Colonic mucosa (tissue), 4 donors: ENCODE measurements around the gene GARIN5A. TPM values are rescaled to one million over a fixed set of nuclear protein-coding genes. Genes with fewer than 3 reads are reported as not detected.

Experiments
- DNase-seq: peaks from one replicate; pipeline ENCODE4 v3.0.0-alpha.2; 2020
- H3K27ac ChIP-seq: fragments of 200-600 bp; one replicate; pipeline ENCODE4 v1.8.0; 2021
- H3K27me3 ChIP-seq: fragments of 200-600 bp; one replicate; pipeline ENCODE4 v1.8.0; 2021
- H3K36me3 ChIP-seq: fragments of 200-600 bp; one replicate; pipeline ENCODE4 v1.8.0; 2021
- H3K4me1 ChIP-seq: fragments of 200-600 bp; one replicate; pipeline ENCODE4 v1.8.0; 2021; ENCODE audit warnings: mild to moderate bottlenecking
- H3K4me3 ChIP-seq: fragments of 200-600 bp; one replicate; pipeline ENCODE4 v1.8.0; 2021
- H3K9ac ChIP-seq, 2 donors: one replicate each; pipeline ENCODE4 v1.7.0; 2013; ENCODE audit warnings: control low read depth in 2 of 2, low read depth in 2 of 2, low read length in 2 of 2
- H3K9me3 ChIP-seq: fragments of 200-600 bp; one replicate; pipeline ENCODE4 v1.8.0; 2021
- intact Hi-C: fragments of 100-400 bp; cut with DNase I; formaldehyde crosslinking; loops from one replicate; pipeline ENCODE4 v1.14.1; 2022
- total RNA-seq, 2 donors: library from RNA; stranded (reverse); fragmentation: NEBNext Ultra II Directional in 1 of 2; extraction: Animal tissue kit (Norgen Biotek cat#: 25700) in 1 of 2; gene quantifications; one replicate each; pipeline ENCODE4 v1.2.1, GENCODE V29; 2021
- TF ChIP-seq, protein P1 (sequence below): fragments of 200-600 bp; IDR thresholded peaks from one replicate; pipeline ENCODE4 v1.8.0; 2022; ENCODE audit warnings: antibody characterized with exemption, mild to moderate bottlenecking
- donor health status: healthy.
- donor health status: DM: no; HTN: no; CAD: no.
- donor health status: DM: no; HTN: no; CAD: no.

Gene GARIN5A
- total RNA-seq, 2 donors from 2014 or later = 2.1 to 4.4 TPM

DNA sequence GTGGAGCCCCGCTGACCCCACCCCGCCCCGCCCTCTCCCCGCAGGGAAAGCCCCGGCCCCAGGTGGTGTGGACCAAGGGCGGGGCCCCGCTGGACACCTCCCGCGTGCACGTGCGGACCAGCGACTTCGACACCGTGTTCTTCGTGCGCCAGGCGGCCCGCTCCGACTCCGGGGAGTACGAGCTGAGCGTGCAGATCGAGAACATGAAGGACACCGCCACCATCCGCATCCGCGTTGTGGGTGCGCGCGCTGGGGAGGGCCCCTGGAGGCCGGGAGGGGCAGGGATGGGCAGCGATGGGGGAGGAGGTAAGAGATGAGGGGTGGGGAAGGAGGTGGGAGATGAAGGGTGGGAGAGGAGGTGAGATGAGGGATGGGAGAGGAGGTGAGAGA, 17.6 kb downstream of the GARIN5A start:
- Histone ChIP-seq H3K4me3 (no peak overlapping the region), H3K9me3 (no peaks in the 10 kb centered on the region), H3K4me1 (no peaks in the 10 kb centered on the region), H3K27me3 (no peaks in the 10 kb centered on the region), H3K27ac (no peak overlapping the region), H3K9ac (no peak overlapping the region), H3K36me3 (no peaks in the 10 kb centered on the region)
- TF ChIP-seq, protein P1, sequence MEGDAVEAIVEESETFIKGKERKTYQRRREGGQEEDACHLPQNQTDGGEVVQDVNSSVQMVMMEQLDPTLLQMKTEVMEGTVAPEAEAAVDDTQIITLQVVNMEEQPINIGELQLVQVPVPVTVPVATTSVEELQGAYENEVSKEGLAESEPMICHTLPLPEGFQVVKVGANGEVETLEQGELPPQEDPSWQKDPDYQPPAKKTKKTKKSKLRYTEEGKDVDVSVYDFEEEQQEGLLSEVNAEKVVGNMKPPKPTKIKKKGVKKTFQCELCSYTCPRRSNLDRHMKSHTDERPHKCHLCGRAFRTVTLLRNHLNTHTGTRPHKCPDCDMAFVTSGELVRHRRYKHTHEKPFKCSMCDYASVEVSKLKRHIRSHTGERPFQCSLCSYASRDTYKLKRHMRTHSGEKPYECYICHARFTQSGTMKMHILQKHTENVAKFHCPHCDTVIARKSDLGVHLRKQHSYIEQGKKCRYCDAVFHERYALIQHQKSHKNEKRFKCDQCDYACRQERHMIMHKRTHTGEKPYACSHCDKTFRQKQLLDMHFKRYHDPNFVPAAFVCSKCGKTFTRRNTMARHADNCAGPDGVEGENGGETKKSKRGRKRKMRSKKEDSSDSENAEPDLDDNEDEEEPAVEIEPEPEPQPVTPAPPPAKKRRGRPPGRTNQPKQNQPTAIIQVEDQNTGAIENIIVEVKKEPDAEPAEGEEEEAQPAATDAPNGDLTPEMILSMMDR = no peak
- DNase-seq = no peak
- intact Hi-C loops = no loop called here

DNA sequence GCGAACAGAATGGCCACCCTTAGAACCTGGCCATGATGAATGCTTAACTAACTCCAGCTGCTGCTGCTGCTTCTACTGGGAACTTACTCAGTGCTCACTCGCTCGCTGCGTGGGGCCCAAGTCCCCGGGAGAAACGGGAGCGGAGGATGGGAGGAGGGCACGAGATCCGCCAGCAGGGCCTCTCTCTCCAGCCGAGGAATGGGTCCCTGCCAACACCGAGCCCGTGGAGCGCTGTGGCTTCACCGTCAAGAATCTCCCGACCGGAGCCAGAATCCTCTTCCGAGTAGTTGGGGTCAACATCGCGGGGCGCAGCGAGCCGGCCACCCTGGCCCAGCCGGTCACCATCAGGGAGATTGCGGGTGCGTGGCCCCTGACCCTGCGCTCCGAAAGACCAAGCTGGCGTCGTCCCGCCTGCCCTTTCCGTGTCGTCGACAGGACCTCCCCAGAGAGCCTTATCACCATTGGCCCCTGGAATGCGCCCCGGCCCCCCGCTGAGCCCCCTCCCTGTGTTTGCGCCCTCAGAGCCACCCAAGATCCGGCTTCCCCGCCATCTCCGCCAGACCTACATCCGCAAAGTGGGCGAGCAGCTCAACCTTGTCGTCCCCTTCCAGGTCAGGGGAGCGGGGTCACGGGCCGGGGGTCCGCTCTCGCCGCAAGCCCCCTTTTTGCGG, 18.1 kb downstream of the GARIN5A start:
- H3K9me3 ChIP-seq = no peaks in the 10 kb centered on the region
- intact Hi-C loops = no loop called here
- DNase-seq = no peak
- no peak overlapping the region for H3K27ac ChIP-seq
- TF ChIP-seq, protein P1 = no peak
- no peaks in the 10 kb centered on the region for H3K4me1 ChIP-seq
- no peaks in the 10 kb centered on the region for H3K27me3 ChIP-seq
- no peaks in the 10 kb centered on the region for H3K36me3 ChIP-seq
- H3K9ac ChIP-seq = no peak overlapping the region
- no peak overlapping the region for H3K4me3 ChIP-seq

DNA sequence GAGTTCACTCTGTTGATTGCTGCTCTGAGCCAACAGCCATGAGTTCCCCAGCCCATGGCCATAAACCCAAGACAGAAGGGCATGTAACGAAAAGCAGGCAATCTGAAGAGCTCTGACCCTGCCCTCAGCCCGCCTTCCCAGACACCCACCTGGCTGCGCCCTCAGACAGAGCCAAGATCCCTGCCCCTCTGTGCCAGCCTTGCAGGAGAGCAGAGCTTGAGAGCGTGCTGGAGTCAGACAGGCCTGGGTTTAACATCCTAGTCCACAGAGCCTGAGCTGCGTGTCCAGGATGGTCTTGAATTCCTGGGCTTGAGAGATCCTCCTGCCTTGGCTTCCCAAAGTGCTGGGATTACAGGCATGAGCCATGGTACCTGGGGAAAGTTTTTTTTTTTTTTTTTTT, 19.3 kb downstream of the GARIN5A start:
- Histone ChIP-seq H3K36me3 (no peaks in the 10 kb centered on the region), H3K27ac (no peak overlapping the region), H3K4me1 (no peaks in the 10 kb centered on the region), H3K27me3 (no peaks in the 10 kb centered on the region), H3K9me3 (no peaks in the 10 kb centered on the region), H3K4me3 (no peak overlapping the region), H3K9ac (no peak overlapping the region)
- no peak for DNase-seq
- TF ChIP-seq, protein P1 = no peak
- intact Hi-C loops = no loop called here

DNA sequence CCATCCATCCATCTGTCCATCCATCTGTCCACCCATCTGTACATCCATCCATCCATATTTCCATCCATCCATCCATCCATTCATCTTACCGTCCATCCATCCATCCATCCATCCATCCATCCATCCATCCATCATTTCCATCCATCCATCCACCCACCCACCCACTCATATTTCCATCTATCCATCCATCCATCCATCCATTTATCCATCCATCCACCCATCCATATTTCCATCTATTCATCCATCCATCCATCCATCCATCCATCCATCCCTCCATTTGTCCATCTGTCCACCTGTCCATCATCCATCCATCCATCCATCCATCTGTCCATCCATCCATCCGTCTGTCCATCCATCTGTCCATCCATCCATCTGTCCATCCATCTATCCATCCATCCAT, 20.7 kb downstream of the GARIN5A start:
- intact Hi-C loops = no loop called here
- H3K9me3 ChIP-seq = no peaks in the 10 kb centered on the region
- H3K27ac ChIP-seq = no peak overlapping the region
- H3K27me3 ChIP-seq = no peaks in the 10 kb centered on the region
- H3K4me1 ChIP-seq = no peaks in the 10 kb centered on the region
- no peak overlapping the region for H3K9ac ChIP-seq
- no peak for DNase-seq
- H3K36me3 ChIP-seq = no peaks in the 10 kb centered on the region
- TF ChIP-seq, protein P1 = no peak
- H3K4me3 ChIP-seq = no peak overlapping the region

DNA sequence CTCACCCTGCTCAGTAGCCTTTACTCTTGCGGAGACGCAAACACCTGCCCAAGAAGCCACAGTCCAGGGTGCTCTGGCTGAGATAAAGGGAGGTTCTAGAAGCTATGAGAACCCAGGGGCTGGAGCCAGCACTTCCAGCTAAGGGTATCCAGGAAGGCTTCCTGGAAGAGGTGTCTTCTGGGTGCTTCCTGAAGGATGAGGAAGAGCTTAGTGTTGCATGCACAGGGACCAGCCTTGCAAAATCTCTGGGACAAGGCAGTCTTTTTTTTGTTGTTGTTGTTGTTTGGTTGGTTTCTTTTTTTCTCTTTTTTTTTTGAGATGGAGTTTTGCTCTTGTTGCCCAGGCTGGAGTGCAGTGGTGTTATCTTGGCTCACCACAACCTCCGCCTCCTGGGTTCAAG, 23.4 kb downstream of the GARIN5A start:
- H3K36me3 ChIP-seq = no peaks in the 10 kb centered on the region
- H3K27me3 ChIP-seq = no peaks in the 10 kb centered on the region
- intact Hi-C loops = no loop called here
- no peak overlapping the region for H3K9ac ChIP-seq
- TF ChIP-seq, protein P1 = no peak
- H3K9me3 ChIP-seq = no peaks in the 10 kb centered on the region
- no peak for DNase-seq
- H3K4me3 ChIP-seq = no peak overlapping the region
- no peaks in the 10 kb centered on the region for H3K4me1 ChIP-seq
- H3K27ac ChIP-seq = no peak overlapping the region
